B cell (primary cell): Measurements from ENCODE around the gene MPPED2. TPM values are rescaled to one million over a fixed set of nuclear protein-coding genes. Genes with fewer than 3 reads are reported as not detected.

Source experiments
- ATAC-seq: fragments of 200-7000 bp; cut with Tn5 transposase; one replicate; pipeline ENCODE4 v1.10.0; 2021; ENCODE audit warnings: low read depth, mild to moderate bottlenecking, moderate number of reproducible peaks, moderate library complexity
- CTCF ChIA-PET: fragments of 350-600 bp; sonication (Branson Sonifier 250); formaldehyde crosslinking; loops from one replicate; lab custom pipeline; 2021; ENCODE audit warnings: antibody characterized with exemption, inconsistent platforms; lab: Charles Lee
- POLR2A ChIA-PET: fragments of 350-600 bp; sonication (Branson Sonifier 250); formaldehyde crosslinking; loops from one replicate; lab custom pipeline; 2021; ENCODE audit warnings: antibody characterized with exemption; lab: Charles Lee
- DNase-seq: peaks from one replicate; pipeline ENCODE4 v3.0.0; 2013
- H2AFZ ChIP-seq: 2 replicates; pipeline ENCODE4 v1.6.1; 2012; ENCODE audit warnings: mild to moderate bottlenecking, low read depth, low read length; ENCODE audit not compliant: insufficient read depth, poor library complexity, severe bottlenecking
- H3K27ac ChIP-seq, 2 donors: 1 replicate in 1 of 2; 2 replicates in 1 of 2; pipeline ENCODE4 v1.5.1; 2012 to 2013; ENCODE audit warnings: low read length in 2 of 2, mild to moderate bottlenecking in 2 of 2, moderate library complexity in 1 of 2
- H3K27me3 ChIP-seq, 4 experiments: fragments of 200-600 bp in 1 of 4; sonication (generic) in 1 of 4; replicated peaks in 1 of 4; 1 replicate in 2 of 4; 2 replicates in 2 of 4; pipeline versions ENCODE4 v1.6.1 to v1.7.0; 2013 to 2016; ENCODE audit warnings: low read length in 3 of 4, mild to moderate bottlenecking in 2 of 4, mixed read lengths in 1 of 4, moderate library complexity in 1 of 4; ENCODE audit not compliant: insufficient read depth in 4 of 4, control insufficient read depth in 3 of 4; ENCODE audit errors: control extremely low read depth in 1 of 4
- H3K36me3 ChIP-seq, 2 experiments: replicated peaks in 1 of 2; 1 replicate in 1 of 2; 2 replicates in 1 of 2; pipeline versions ENCODE4 v1.6.1 to v1.7.1; 2013; ENCODE audit warnings: low read length in 1 of 2; ENCODE audit not compliant: insufficient read depth in 2 of 2, control insufficient read depth in 1 of 2; ENCODE audit errors: control extremely low read depth in 1 of 2, extremely low read depth in 1 of 2
- H3K4me1 ChIP-seq, 2 donors: fragments of 200-600 bp in 1 of 2; sonication (generic) in 1 of 2; 1 replicate in 1 of 2; 2 replicates in 1 of 2; pipeline versions ENCODE4 v1.5.1 to v1.6.1; 2013 to 2017; ENCODE audit warnings: low read length in 2 of 2; ENCODE audit not compliant: control insufficient read depth in 2 of 2, insufficient read depth in 2 of 2
- H3K4me2 ChIP-seq: replicated peaks from 2 replicates; pipeline ENCODE3; 2012; ENCODE audit warnings: mild to moderate bottlenecking, low read depth, low read length; ENCODE audit not compliant: poor library complexity, severe bottlenecking
- H3K4me3 ChIP-seq, 5 experiments: fragments of 200-600 bp in 1 of 5; sonication (generic) in 1 of 5; 1 replicate in 3 of 5; 2 replicates in 2 of 5; pipeline versions ENCODE4 v1.5.1 to v1.7.0; 2011 to 2016; ENCODE audit warnings: low read length in 4 of 5, mild to moderate bottlenecking in 4 of 5, low read depth in 2 of 5, control low read depth in 1 of 5, moderate library complexity in 1 of 5; ENCODE audit not compliant: insufficient read depth in 1 of 5; ENCODE audit errors: control extremely low read depth in 1 of 5, extremely low read depth in 1 of 5
- H3K79me2 ChIP-seq: fragments of 200-600 bp; sonication (generic); one replicate; pipeline ENCODE4 v1.6.0; 2016; ENCODE audit warnings: low read length; ENCODE audit not compliant: control insufficient read depth, insufficient read depth
- H3K9ac ChIP-seq: fragments of 200-600 bp; sonication (generic); 2 replicates; pipeline ENCODE4 v1.6.1; 2017; ENCODE audit warnings: mild to moderate bottlenecking, low read length, moderate library complexity
- H3K9me3 ChIP-seq, 3 donors: one replicate each; pipeline versions ENCODE4 v1.6.1 to v1.7.1; 2013; ENCODE audit warnings: low read length in 2 of 3; ENCODE audit not compliant: control insufficient read depth in 2 of 3, insufficient read depth in 1 of 3; ENCODE audit errors: control extremely low read depth in 1 of 3
- H4K20me1 ChIP-seq: 2 replicates; pipeline ENCODE4 v1.6.0; 2012; ENCODE audit warnings: mild to moderate bottlenecking, low read length; ENCODE audit not compliant: insufficient read depth, control insufficient read depth, poor library complexity, severe bottlenecking
- H3K27ac Mint-ChIP-seq: one replicate; pipeline ENCODE4 v1.8.0; 2021; ENCODE audit warnings: mixed read lengths
- H3K27me3 Mint-ChIP-seq: one replicate; pipeline ENCODE4 v1.8.0; 2021; ENCODE audit warnings: mixed read lengths
- H3K4me1 Mint-ChIP-seq: one replicate; pipeline ENCODE4 v1.8.0; 2021; ENCODE audit warnings: mixed read lengths
- H3K4me3 Mint-ChIP-seq: one replicate; pipeline ENCODE4 v1.8.0; 2021; ENCODE audit warnings: mixed read lengths
- H3K9me3 Mint-ChIP-seq: one replicate; pipeline ENCODE4 v1.8.0; 2022; ENCODE audit warnings: mixed read lengths; ENCODE audit not compliant: insufficient read depth
- CTCF ChIP-seq: fragments of 200-600 bp; IDR thresholded peaks from one replicate; pipeline ENCODE4 v1.8.0; 2022; ENCODE audit warnings: antibody characterized with exemption, mild to moderate bottlenecking
- EZH2 ChIP-seq: IDR thresholded peaks from 2 replicates; pipeline ENCODE4 v1.6.1; 2012; ENCODE audit warnings: borderline replicate concordance, low read depth, mild to moderate bottlenecking, moderate library complexity, low read length; ENCODE audit not compliant: insufficient read depth, poor library complexity, severe bottlenecking
- WGBS: methylation state at CpG from one replicate; pipeline ENCODE4 v1.1.5; 2013; ENCODE audit warnings: missing lambda C conversion rate; ENCODE audit not compliant: insufficient coverage; 5-methylcytosine and 5-hydroxymethylcytosine counted together
- intact Hi-C: fragments of 100-400 bp; cut with micrococcal nuclease; formaldehyde crosslinking; loops from one replicate; pipeline ENCODE4 v1.10.0; 2022
- polyA plus RNA-seq: library from polyadenylated mRNA; depleted of rRNA; stranded (reverse); fragments of >200 nt; gene quantifications from 2 replicates; pipeline ENCODE4 v1.2.3, GENCODE V29; 2012
- total RNA-seq, 2 donors: library from RNA; stranded (reverse); fragments of 120-200 nt in 1 of 2; gene quantifications; 1 replicate in 1 of 2; 2 replicates in 1 of 2; pipeline versions ENCODE4 v1.2.3 to v1.2.4, GENCODE V29; 2013 to 2022

MPPED2 gene
- total and polyA plus RNA-seq, 2 donors (not counting 1 experiment from before 2014, with no cell fraction given), result 0.70 to 1.1 TPM

GRCh38 chr11:30526558-30526957, 59.6 kb downstream of the MPPED2 start:
- intact Hi-C loops, result no loop called here
- H3K27me3 ChIP-seq, result no peaks in the 10 kb centered on the region
- H3K4me2 ChIP-seq, result no peak overlapping the region
- H3K9ac ChIP-seq, result no peak overlapping the region
- H3K79me2 ChIP-seq, result no peaks in the 10 kb centered on the region
- CTCF ChIA-PET, result no interaction called here
- H3K4me3 ChIP-seq, result no peak overlapping the region
- H3K4me1 ChIP-seq, result no peaks in the 10 kb centered on the region
- ATAC-seq (no peak), DNase-seq (no peak)
- H2AFZ ChIP-seq, result no peak overlapping the region
- TF ChIP-seq CTCF (no peak), EZH2 (no peak)
- no peak overlapping the region for H3K27ac ChIP-seq
- H3K27me3 Mint-ChIP-seq, result peaks cover 3% of the 10 kb centered on the region
- no peaks in the 10 kb centered on the region for H3K9me3 Mint-ChIP-seq
- H3K4me3 Mint-ChIP-seq, result no peak overlapping the region
- H4K20me1 ChIP-seq, result no peaks in the 10 kb centered on the region
- H3K9me3 ChIP-seq, result no peaks in the 10 kb centered on the region
- 100% methylated on average over 1 of the region's 3 CpGs for WGBS
- H3K4me1 Mint-ChIP-seq, result no peaks in the 10 kb centered on the region
- no peaks in the 10 kb centered on the region for H3K36me3 ChIP-seq
- POLR2A ChIA-PET, result no interaction called here
- no peak overlapping the region for H3K27ac Mint-ChIP-seq

DNA sequence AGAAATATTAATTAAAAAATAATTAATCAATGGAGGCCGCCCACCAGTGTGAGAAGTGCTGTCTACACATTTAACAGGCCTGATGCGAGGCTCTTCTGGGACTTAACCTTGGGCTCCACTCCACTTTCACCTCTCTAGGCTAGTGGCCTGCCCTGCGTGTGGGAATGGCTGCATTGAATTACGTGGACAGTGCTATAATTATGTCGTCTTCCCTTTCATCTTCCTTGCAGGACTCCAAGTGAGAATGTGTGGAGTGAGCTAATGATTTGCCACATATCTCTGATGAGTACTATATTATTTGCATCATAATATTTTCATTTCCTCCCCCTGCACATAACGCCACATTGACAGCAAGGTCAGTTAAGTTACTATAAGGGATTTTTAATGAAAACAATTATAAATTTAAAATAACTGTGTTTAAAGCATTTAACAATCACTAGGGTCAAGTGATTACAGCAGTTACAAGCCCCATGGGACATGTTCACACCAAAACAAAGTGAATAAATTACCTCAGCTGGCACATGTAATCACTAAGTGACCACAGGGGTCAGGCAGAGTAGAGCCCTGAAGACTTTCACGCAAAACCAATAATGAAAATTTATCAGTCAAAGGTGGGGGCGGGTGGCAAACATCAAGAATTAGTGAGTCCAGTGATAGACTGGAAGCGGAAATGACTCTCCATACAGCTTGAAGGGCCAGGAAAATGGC, 63.5 kb downstream of the MPPED2 start:
- 92% methylated on average over 2 of the region's 9 CpGs for WGBS
- DNase-seq, result no peak
- intact Hi-C loops, result no loop called here
- Histone ChIP-seq H3K27me3 (no peaks in the 10 kb centered on the region), H3K4me2 (no peak overlapping the region), H3K9me3 (no peaks in the 10 kb centered on the region), H3K4me3 (no peak overlapping the region), H3K36me3 (no peaks in the 10 kb centered on the region), H3K4me1 (no peaks in the 10 kb centered on the region), H4K20me1 (no peaks in the 10 kb centered on the region), H3K9ac (no peak overlapping the region), H3K79me2 (no peaks in the 10 kb centered on the region), H3K27ac (no peak overlapping the region), H2AFZ (no peak overlapping the region)
- TF ChIP-seq CTCF (no peak), EZH2 (no peak)
- Mint-ChIP-seq H3K4me1 (no peaks in the 10 kb centered on the region), H3K27ac (no peak overlapping the region), H3K27me3 (peaks cover 3% of the 10 kb centered on the region), H3K4me3 (no peak overlapping the region), H3K9me3 (no peaks in the 10 kb centered on the region)
- POLR2A ChIA-PET, result no interaction called here
- ATAC-seq, result no peak
- CTCF ChIA-PET, result no interaction called here
